ENCODE data around the gene HDAC9.

Gene HDAC9

DNA sequence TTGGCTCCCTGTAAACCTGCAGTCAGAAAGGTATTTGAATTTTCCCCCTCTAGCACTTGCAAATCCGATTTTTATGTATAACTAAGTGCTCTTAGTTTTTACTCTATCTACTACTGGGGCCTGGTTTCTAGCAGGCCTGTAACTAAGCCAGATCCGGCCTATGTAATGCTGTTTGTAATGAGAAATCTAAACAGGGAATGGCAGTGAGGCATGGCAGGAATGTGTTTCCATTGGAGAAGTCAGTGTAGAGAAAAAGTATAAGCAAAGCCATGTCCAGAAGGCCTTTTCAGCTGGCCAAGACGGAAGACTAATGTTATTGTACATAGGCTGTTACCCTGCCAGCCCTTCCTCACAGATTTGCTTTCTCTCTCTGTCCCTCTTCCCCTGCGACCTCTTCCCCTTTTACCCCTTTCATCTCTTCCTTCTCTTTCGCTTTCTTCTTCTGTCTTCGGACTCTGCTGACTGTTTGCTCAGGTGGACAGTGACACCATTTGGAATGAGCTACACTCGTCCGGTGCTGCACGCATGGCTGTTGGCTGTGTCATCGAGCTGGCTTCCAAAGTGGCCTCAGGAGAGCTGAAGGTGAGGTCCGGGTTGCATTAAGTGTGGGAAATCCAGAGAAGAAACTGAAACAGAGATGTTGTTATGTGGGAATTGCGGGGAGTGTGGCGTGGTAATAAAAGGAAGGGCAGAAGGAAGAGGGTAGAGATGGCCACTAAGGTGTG is 297.5 kb downstream of the HDAC9 start:
- intact Hi-C loops (cut with DNase I): no loop called here

GRCh38 chr7:18796216-18796615 is 300.7 kb downstream of the HDAC9 start:
- intact Hi-C loops (cut with DNase I): no loop called here

More for the DNA sequence above, 297.5 kb downstream of the HDAC9 start:
- no peak for DNase-seq

DNA sequence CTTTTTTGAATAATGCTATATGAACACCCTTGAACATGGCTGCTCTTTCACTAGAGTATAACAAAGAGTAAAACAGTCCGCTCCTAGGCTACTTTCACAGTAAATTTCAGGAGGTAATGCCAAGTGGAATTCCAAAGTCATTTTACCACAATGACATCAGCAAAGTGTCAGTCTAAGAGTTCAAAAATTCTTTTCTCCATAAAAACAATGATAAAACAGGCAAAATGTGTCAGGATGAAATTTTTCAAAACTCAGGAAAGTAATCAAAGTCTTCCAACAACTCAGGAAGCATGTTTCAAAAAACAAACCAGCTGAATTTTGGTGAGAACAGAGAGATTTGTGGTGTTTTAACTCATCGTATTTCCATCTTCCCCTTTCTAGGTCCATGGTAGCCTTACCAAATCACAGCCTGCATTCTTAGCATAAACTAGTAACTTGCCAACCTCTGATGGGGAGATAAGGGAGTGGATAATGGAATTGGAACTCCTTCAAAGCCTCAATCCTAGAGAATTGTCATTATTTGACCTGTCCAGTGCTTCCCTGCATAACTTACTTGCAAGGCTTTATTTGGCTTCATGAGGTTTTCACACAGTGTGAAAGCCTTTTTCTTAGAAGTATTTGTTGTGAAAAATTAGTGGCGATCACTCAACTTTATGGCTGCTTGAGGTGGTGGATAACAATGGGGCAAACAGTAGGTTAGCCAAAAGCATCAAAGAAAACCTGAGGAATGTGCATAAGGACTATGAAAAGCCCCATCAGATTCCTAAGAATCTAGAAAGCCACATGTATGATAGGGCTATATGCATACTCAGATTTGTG is 302.7 kb downstream of the HDAC9 start:
- intact Hi-C loops (cut with DNase I): no loop called here
- no peak for DNase-seq

More at GRCh38 chr7:18796216-18796615, 300.7 kb downstream of the HDAC9 start:
- DNase-seq: no peak

- DNase-seq: no peak
- intact Hi-C loops (cut with DNase I): no loop called here
Observed at GRCh38 chr7:18799899-18800298, 304.4 kb downstream of the HDAC9 start.

- DNase-seq: no peak
- intact Hi-C loops (cut with DNase I): no loop called here
Observed at GRCh38 chr7:18803923-18804322, 308.4 kb downstream of the HDAC9 start.

- DNase-seq: no peak
- intact Hi-C loops (cut with DNase I): no loop called here
Observed at GRCh38 chr7:18806177-18806576, 310.6 kb downstream of the HDAC9 start.

GRCh38 chr7:18808026-18808425 is 312.5 kb downstream of the HDAC9 start:
- intact Hi-C loops (cut with DNase I): no loop called here

GRCh38 chr7:18815261-18815960 is 319.9 kb downstream of the HDAC9 start:
- intact Hi-C loops (cut with DNase I): no loop called here
- no peak for DNase-seq

More at GRCh38 chr7:18808026-18808425, 312.5 kb downstream of the HDAC9 start:
- DNase-seq: no peak

DNA sequence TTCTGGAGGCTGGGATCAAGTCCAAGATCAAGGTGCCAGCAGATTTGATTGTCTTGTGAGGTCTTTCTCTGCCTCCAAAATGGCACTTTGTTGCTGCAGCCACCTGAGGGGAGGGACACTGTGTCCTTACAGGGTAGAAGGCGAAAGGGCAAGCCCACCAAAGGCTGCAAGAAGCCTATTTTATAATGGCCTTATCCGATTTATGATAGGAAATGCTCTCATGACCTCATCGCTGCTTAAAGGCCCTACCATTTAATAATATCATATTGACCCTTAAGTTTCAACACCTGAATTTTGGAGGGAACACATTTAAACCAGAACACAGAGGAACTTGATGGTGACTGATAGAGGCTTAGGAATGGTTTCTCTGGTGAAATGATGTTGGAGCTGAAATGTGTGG is 325.4 kb downstream of the HDAC9 start:
- no peak for DNase-seq
- intact Hi-C loops (cut with DNase I): no loop called here

- intact Hi-C loops (cut with DNase I): no loop called here
- DNase-seq: no peak
Observed at GRCh38 chr7:18821554-18821953, 326.0 kb downstream of the HDAC9 start.

GRCh38 chr7:18824157-18824556 is 328.6 kb downstream of the HDAC9 start:
- intact Hi-C loops (cut with DNase I): no loop called here
- DNase-seq: no peak

- intact Hi-C loops (cut with DNase I): no loop called here
- no peak for DNase-seq
Observed at GRCh38 chr7:18828260-18828993, 332.9 kb downstream of the HDAC9 start.

- intact Hi-C loops (cut with DNase I): no loop called here
- no peak for DNase-seq
Observed at GRCh38 chr7:18828994-18829857, 333.7 kb downstream of the HDAC9 start.

GRCh38 chr7:18829858-18830285 is 334.3 kb downstream of the HDAC9 start:
- intact Hi-C loops (cut with DNase I): no loop called here
- no peak for DNase-seq

GRCh38 chr7:18831419-18831818 is 335.9 kb downstream of the HDAC9 start:
- intact Hi-C loops (cut with DNase I): no loop called here
- DNase-seq: no peak

- intact Hi-C loops (cut with DNase I): no loop called here
- no peak for DNase-seq
Observed at GRCh38 chr7:18831943-18832342, 336.4 kb downstream of the HDAC9 start.

- no peak for DNase-seq
- intact Hi-C loops (cut with DNase I): no loop called here
Observed at GRCh38 chr7:18834577-18834976, 339.0 kb downstream of the HDAC9 start.

- intact Hi-C loops (cut with DNase I): no loop called here
- no peak for DNase-seq
Observed at GRCh38 chr7:18835001-18835690, 339.6 kb downstream of the HDAC9 start.
